GM12878 (cell line): Measurements from ENCODE around the gene GABRP.

Experiments used
- EZH2 ChIP-seq: IDR thresholded peaks from 2 replicates; pipeline ENCODE4 v1.6.1; 2012; ENCODE audit warnings: low read depth, mild to moderate bottlenecking, control low read depth, inconsistent platforms, low read length, borderline replicate concordance; ENCODE audit not compliant: control insufficient read depth
- GABPA ChIP-seq: IDR thresholded peaks from 2 replicates; pipeline ENCODE4 v1.6.1; 2014; ENCODE audit warnings: antibody characterized with exemption, low read depth, mild to moderate bottlenecking, inconsistent platforms
- HDGF ChIP-seq: fragments of 450-650 bp; IDR thresholded peaks from 2 replicates; pipeline ENCODE4 v1.6.1; 2016; ENCODE audit warnings: antibody characterized with exemption
- JUNB ChIP-seq: IDR thresholded peaks from 2 replicates; pipeline ENCODE4 v1.6.1; 2016; ENCODE audit warnings: antibody characterized with exemption, mild to moderate bottlenecking
- JUND ChIP-seq: IDR thresholded peaks from 2 replicates; pipeline ENCODE4 v1.6.1; 2012; ENCODE audit warnings: low read depth, mild to moderate bottlenecking, low read length, improper control_type of control experiment, moderate library complexity
- RAD51 ChIP-seq: fragments of 450-650 bp; IDR thresholded peaks from 2 replicates; pipeline ENCODE4 v1.6.1; 2016; ENCODE audit warnings: moderate library complexity, mild to moderate bottlenecking, inconsistent platforms
- RB1 ChIP-seq: fragments of 450-650 bp; formaldehyde crosslinking; IDR thresholded peaks from 2 replicates; pipeline ENCODE4 v1.6.1; 2017; ENCODE audit warnings: mild to moderate bottlenecking, borderline replicate concordance
- RCOR1 ChIP-seq: conservative IDR thresholded peaks from 2 replicates; pipeline ENCODE4 v1.6.1; 2012; ENCODE audit warnings: low read depth, low read length, improper control_type of control experiment
- SPI1 ChIP-seq: IDR thresholded peaks from 2 replicates; pipeline ENCODE4 v1.6.1; 2011; ENCODE audit warnings: low read depth, mild to moderate bottlenecking, low read length, moderate library complexity, borderline replicate concordance; ENCODE audit not compliant: insufficient read depth
- TF ChIP-seq, protein P1 (sequence below), 3 experiments: IDR thresholded peaks in 2 of 3; conservative IDR thresholded peaks in 1 of 3; 2 replicates each; pipeline ENCODE4 v1.5.1; 2011; ENCODE audit warnings: low read depth in 3 of 3, low read length in 3 of 3, mild to moderate bottlenecking in 3 of 3, control low read depth in 2 of 3, moderate library complexity in 2 of 3, inconsistent platforms in 1 of 3, mixed read lengths in 1 of 3; ENCODE audit not compliant: control insufficient read depth in 2 of 3, insufficient read depth in 1 of 3; ENCODE audit errors: extremely low read depth in 1 of 3
- TF ChIP-seq, protein P2 (sequence below): IDR thresholded peaks from 2 replicates; pipeline ENCODE4 v1.6.1; 2011; ENCODE audit warnings: low read depth, low read length, improper control_type of control experiment, borderline replicate concordance

- TF ChIP-seq EZH2 (no peak), JUND (no peak), HDGF (no peak), SPI1 (no peak), RCOR1 (no peak), GABPA (no peak), RB1 (no peak), JUNB (no peak), RAD51 (no peak)
- TF ChIP-seq, protein P1, sequence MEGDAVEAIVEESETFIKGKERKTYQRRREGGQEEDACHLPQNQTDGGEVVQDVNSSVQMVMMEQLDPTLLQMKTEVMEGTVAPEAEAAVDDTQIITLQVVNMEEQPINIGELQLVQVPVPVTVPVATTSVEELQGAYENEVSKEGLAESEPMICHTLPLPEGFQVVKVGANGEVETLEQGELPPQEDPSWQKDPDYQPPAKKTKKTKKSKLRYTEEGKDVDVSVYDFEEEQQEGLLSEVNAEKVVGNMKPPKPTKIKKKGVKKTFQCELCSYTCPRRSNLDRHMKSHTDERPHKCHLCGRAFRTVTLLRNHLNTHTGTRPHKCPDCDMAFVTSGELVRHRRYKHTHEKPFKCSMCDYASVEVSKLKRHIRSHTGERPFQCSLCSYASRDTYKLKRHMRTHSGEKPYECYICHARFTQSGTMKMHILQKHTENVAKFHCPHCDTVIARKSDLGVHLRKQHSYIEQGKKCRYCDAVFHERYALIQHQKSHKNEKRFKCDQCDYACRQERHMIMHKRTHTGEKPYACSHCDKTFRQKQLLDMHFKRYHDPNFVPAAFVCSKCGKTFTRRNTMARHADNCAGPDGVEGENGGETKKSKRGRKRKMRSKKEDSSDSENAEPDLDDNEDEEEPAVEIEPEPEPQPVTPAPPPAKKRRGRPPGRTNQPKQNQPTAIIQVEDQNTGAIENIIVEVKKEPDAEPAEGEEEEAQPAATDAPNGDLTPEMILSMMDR (IDR thresholded peaks at IDR 0.05 in 2 of 3, conservative IDR thresholded peaks at IDR 0.05 in 1 of 3; ENCODE audit: control insufficient read depth in 2 of 3, extremely low read depth in 1 of 3, insufficient read depth in 1 of 3, low read depth in 3 of 3, low read length in 3 of 3) = no peak
- TF ChIP-seq, protein P2, sequence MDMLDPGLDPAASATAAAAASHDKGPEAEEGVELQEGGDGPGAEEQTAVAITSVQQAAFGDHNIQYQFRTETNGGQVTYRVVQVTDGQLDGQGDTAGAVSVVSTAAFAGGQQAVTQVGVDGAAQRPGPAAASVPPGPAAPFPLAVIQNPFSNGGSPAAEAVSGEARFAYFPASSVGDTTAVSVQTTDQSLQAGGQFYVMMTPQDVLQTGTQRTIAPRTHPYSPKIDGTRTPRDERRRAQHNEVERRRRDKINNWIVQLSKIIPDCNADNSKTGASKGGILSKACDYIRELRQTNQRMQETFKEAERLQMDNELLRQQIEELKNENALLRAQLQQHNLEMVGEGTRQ = no peak
Measured at GRCh38 chr5:170861667-170861916, 78.1 kb downstream of the GABRP start.
